Panc1 (cell line): ENCODE data around the gene FBRSL1. TPM values are rescaled to one million over a fixed set of nuclear protein-coding genes. Genes with fewer than 3 reads are reported as not detected.

Experiments used
- ATAC-seq: fragments of 200-7000 bp; cut with Tn5 transposase; 2 replicates; pipeline ENCODE4 v1.9.1; 2020; ENCODE audit warnings: mild to moderate bottlenecking, moderate library complexity
- BruUV-seq: library from RNA; stranded (reverse); fragments of 400-500 nt; replicated peaks from 2 replicates; lab custom pipeline; 2021; lab: Mats Ljungman, UMichigan
- CTCF ChIA-PET: fragments of 300-600 bp; sonication (Branson Sonifier 250); formaldehyde crosslinking; loops from one replicate; lab custom pipeline; 2022; ENCODE audit warnings: antibody characterized with exemption; lab: Charles Lee
- POLR2A ChIA-PET: fragments of 300-600 bp; sonication (Branson Sonifier 250); formaldehyde crosslinking; loops from one replicate; lab custom pipeline; 2022; ENCODE audit warnings: antibody characterized with exemption; lab: Charles Lee
- DNase-seq: peaks from one replicate; pipeline ENCODE4 v3.0.0-alpha.2; 2010; ENCODE audit warnings: low read depth, low spot score
- H3K27ac ChIP-seq: 2 replicates; pipeline ENCODE4 v1.5.1; 2011; ENCODE audit warnings: mild to moderate bottlenecking, low read length, inconsistent platforms
- H3K27me3 ChIP-seq: fragments of 200-500 bp; sonication (Bioruptor generic); 2 replicates; pipeline ENCODE4 v1.6.0; 2014; ENCODE audit warnings: low read length, inconsistent platforms; ENCODE audit not compliant: control insufficient read depth, insufficient read depth
- H3K36me3 ChIP-seq: fragments of 200-500 bp; sonication (Bioruptor generic); 2 replicates; pipeline ENCODE4 v1.5.1; 2014; ENCODE audit warnings: inconsistent platforms, mild to moderate bottlenecking, low read length, moderate library complexity; ENCODE audit not compliant: control insufficient read depth, insufficient read depth
- H3K4me1 ChIP-seq: 2 replicates; pipeline ENCODE4 v1.5.1; 2011; ENCODE audit warnings: inconsistent platforms, mild to moderate bottlenecking, low read length, moderate library complexity; ENCODE audit not compliant: control insufficient read depth, insufficient read depth
- H3K4me3 ChIP-seq, 2 experiments: 2 replicates each; pipeline ENCODE4 v1.5.1; 2011 to 2012; ENCODE audit warnings: low read depth in 2 of 2, low read length in 2 of 2, mild to moderate bottlenecking in 2 of 2, inconsistent platforms in 1 of 2, moderate library complexity in 1 of 2
- H3K9me3 ChIP-seq: fragments of 200-500 bp; sonication (Bioruptor generic); 2 replicates; pipeline ENCODE4 v1.5.1; 2014; ENCODE audit warnings: low read depth, mild to moderate bottlenecking, inconsistent platforms, low read length, moderate library complexity; ENCODE audit not compliant: control insufficient read depth, insufficient read depth
- CTCF ChIP-seq: fragments of 450-650 bp; IDR thresholded peaks from 2 replicates; pipeline ENCODE4 v1.5.1; 2017; ENCODE audit warnings: mild to moderate bottlenecking
- POLR2AphosphoS5 ChIP-seq: IDR thresholded peaks from 2 replicates; pipeline ENCODE4 v1.6.1; 2012; ENCODE audit warnings: mild to moderate bottlenecking, low read depth, low read length, moderate library complexity
- SIN3A ChIP-seq: IDR thresholded peaks from 2 replicates; pipeline ENCODE4 v1.6.1; 2012; ENCODE audit warnings: low read depth, mild to moderate bottlenecking, low read length, moderate library complexity, borderline replicate concordance; ENCODE audit not compliant: insufficient read depth
- TCF7L2 ChIP-seq: IDR thresholded peaks from 2 replicates; pipeline ENCODE4 v1.6.1; 2011; ENCODE audit warnings: mild to moderate bottlenecking, low read depth, low read length, inconsistent platforms
- in situ Hi-C: cut with HindIII; loops from 2 replicates; pipeline ENCODE4 v1.10.0; 2016; ENCODE audit warnings: low sequenced_read_pairs, low pct_unique_long_range_greater_than_20kb
- intact Hi-C: fragments of 100-400 bp; cut with micrococcal nuclease; formaldehyde crosslinking; loops from one replicate; pipeline ENCODE4 v1.10.0; 2022; ENCODE audit not compliant: unreplicated experiment
- total RNA-seq: library from RNA; stranded (reverse); gene quantifications from one replicate; pipeline ENCODE4 v1.2.1, GENCODE V29; 2021; ENCODE audit not compliant: unreplicated experiment
- TF ChIP-seq, protein P1 (sequence below), 2 experiments: IDR thresholded peaks; 2 replicates each; pipeline ENCODE4 v1.6.1; 2011 to 2012; ENCODE audit warnings: low read depth in 2 of 2, control low read depth in 1 of 2, low read length in 1 of 2, mild to moderate bottlenecking in 1 of 2, moderate library complexity in 1 of 2; ENCODE audit not compliant: insufficient read depth in 1 of 2

The FBRSL1 gene
- total RNA-seq, 1 experiment from 2014 or later = 104 TPM

GRCh38 chr12:132491138-132491663 lies 1.2 kb downstream of the FBRSL1 start:
- in situ Hi-C loops (no loop called here), intact Hi-C loops (no loop called here)
- CTCF ChIA-PET = no interaction called here
- Histone ChIP-seq H3K36me3 (no peaks in the 10 kb centered on the region), H3K4me3 (peak overlapping the region; percentile 73 to 84), H3K27me3 (no peaks in the 10 kb centered on the region), H3K9me3 (no peaks in the 10 kb centered on the region), H3K4me1 (peaks cover 49% of the 10 kb centered on the region), H3K27ac (peak overlapping the region; percentile 70)
- TF ChIP-seq SIN3A = no peak
- no peak for TF ChIP-seq TCF7L2
- TF ChIP-seq, protein P1, sequence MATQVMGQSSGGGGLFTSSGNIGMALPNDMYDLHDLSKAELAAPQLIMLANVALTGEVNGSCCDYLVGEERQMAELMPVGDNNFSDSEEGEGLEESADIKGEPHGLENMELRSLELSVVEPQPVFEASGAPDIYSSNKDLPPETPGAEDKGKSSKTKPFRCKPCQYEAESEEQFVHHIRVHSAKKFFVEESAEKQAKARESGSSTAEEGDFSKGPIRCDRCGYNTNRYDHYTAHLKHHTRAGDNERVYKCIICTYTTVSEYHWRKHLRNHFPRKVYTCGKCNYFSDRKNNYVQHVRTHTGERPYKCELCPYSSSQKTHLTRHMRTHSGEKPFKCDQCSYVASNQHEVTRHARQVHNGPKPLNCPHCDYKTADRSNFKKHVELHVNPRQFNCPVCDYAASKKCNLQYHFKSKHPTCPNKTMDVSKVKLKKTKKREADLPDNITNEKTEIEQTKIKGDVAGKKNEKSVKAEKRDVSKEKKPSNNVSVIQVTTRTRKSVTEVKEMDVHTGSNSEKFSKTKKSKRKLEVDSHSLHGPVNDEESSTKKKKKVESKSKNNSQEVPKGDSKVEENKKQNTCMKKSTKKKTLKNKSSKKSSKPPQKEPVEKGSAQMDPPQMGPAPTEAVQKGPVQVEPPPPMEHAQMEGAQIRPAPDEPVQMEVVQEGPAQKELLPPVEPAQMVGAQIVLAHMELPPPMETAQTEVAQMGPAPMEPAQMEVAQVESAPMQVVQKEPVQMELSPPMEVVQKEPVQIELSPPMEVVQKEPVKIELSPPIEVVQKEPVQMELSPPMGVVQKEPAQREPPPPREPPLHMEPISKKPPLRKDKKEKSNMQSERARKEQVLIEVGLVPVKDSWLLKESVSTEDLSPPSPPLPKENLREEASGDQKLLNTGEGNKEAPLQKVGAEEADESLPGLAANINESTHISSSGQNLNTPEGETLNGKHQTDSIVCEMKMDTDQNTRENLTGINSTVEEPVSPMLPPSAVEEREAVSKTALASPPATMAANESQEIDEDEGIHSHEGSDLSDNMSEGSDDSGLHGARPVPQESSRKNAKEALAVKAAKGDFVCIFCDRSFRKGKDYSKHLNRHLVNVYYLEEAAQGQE (IDR thresholded peaks at IDR 0.05; ENCODE audit: insufficient read depth in 1 of 2, low read depth in 2 of 2, low read length in 1 of 2) = no peak
- no peak for TF ChIP-seq CTCF
- TF ChIP-seq POLR2AphosphoS5 = no peak
- POLR2A ChIA-PET = no interaction called here
- ATAC-seq (no peak), DNase-seq (no peak)
- BruUV-seq = TSS peak; percentile 87

DNA sequence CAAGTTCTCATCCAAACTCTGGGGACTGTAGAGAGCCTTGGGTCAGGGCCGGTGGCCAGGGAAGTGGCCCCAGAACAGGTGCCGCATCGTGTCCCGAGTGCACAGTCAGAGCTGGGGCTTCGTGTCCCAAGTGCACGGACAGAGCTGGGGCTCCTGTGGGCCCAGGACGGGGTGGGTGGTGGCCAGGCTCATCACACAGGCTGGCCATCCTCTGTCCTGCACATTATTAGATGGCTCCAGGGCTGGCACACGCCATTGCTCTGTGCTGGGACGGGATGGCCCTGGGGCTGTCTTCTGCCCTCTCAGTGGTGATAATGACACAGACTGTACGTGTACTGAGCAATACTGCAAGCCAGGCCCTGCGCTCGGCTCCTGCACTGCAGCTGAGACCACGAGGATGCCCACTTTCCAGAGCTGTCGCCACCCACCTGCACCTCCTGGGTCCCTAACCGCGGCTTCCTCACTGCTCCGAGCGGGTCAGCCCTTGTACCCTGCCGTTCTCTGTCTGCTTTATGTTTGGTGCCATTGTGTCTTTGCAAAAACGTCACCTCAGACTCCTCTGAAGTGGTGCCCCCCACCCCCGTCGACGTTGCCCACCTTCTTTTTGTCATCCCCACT lies 1.9 kb downstream of the FBRSL1 start:
- Histone ChIP-seq H3K27ac (no peak overlapping the region), H3K27me3 (no peaks in the 10 kb centered on the region), H3K9me3 (no peaks in the 10 kb centered on the region), H3K4me3 (peak overlapping the region; percentile 73 to 84), H3K36me3 (no peaks in the 10 kb centered on the region), H3K4me1 (peaks cover 49% of the 10 kb centered on the region)
- ATAC-seq (no peak), DNase-seq (no peak)
- intact Hi-C loops = no loop called here
- in situ Hi-C loops = no loop called here
- TF ChIP-seq CTCF = no peak
- TF ChIP-seq TCF7L2 = no peak
- no peak for TF ChIP-seq POLR2AphosphoS5
- TF ChIP-seq, protein P1 (IDR thresholded peaks at IDR 0.05; ENCODE audit: insufficient read depth in 1 of 2, low read depth in 2 of 2, low read length in 1 of 2) = no peak
- TF ChIP-seq SIN3A = no peak
- POLR2A ChIA-PET = no interaction called here
- no TSS peak for BruUV-seq
- CTCF ChIA-PET = no interaction called here
